Activated T-helper 17 cell treated with anti-CD3 and anti-CD28 coated beads, Interleukin-2, amount 50 U/mL, for 72 hours (primary cell): ENCODE data around the gene FRRS1L. TPM values are rescaled to one million over a fixed set of nuclear protein-coding genes. Genes with fewer than 3 reads are reported as not detected.
A peak's percentile ranks its signal among the peaks of the same experiment; 100 is the strongest.

Experiments
- ATAC-seq: fragments of 150-1000 bp; cut with Tn5 transposase; replicated peaks from 2 replicates; pipeline ENCODE4 v1.10.0; 2021; ENCODE audit warnings: mild to moderate bottlenecking, moderate library complexity
- H3K27ac Mint-ChIP-seq: one replicate; pipeline ENCODE4 v1.8.0; 2022; ENCODE audit warnings: mixed read lengths
- H3K27me3 Mint-ChIP-seq: one replicate; pipeline ENCODE4 v1.8.0; 2022; ENCODE audit warnings: mixed read lengths
- H3K36me3 Mint-ChIP-seq: one replicate; pipeline ENCODE4 v1.8.0; 2022; ENCODE audit warnings: low read depth, mild to moderate bottlenecking, mixed read lengths
- H3K4me1 Mint-ChIP-seq: one replicate; pipeline ENCODE4 v1.8.0; 2022; ENCODE audit warnings: mixed read lengths
- H3K4me3 Mint-ChIP-seq: one replicate; pipeline ENCODE4 v1.8.0; 2022; ENCODE audit warnings: mild to moderate bottlenecking, mixed read lengths
- H3K9me3 Mint-ChIP-seq: one replicate; pipeline ENCODE4 v1.8.0; 2022; ENCODE audit warnings: mixed read lengths
- total RNA-seq, 2 donors: library from RNA; stranded (reverse); gene quantifications; one replicate each; pipeline ENCODE4 v1.2.3, GENCODE V29; 2022

The FRRS1L gene, protein sequence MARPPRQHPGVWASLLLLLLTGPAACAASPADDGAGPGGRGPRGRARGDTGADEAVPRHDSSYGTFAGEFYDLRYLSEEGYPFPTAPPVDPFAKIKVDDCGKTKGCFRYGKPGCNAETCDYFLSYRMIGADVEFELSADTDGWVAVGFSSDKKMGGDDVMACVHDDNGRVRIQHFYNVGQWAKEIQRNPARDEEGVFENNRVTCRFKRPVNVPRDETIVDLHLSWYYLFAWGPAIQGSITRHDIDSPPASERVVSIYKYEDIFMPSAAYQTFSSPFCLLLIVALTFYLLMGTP
- total RNA-seq, result not detected

GRCh38 chr9:109166771-109167601 lies at the start of gene FRRS1L:
TSS of gene FRRS1L (minus strand) at chr9:109167249. CDS start at chr9:109167138, 111 bp downstream.
- no peak for ATAC-seq
- Mint-ChIP-seq H3K36me3 (no peaks in the 10 kb centered on the region), H3K27ac (no peak within 1 kb of the TSS), H3K4me1 (peaks cover 4% of the 10 kb centered on the region), H3K9me3 (peaks cover 5% of the 10 kb centered on the region), H3K4me3 (peak within 1 kb of the TSS; percentile 35), H3K27me3 (peaks cover 52% of the 10 kb centered on the region)

GRCh38 chr9:109214414-109214813 lies 47.4 kb upstream of the FRRS1L start:
- H3K27ac Mint-ChIP-seq, result no peak overlapping the region
- no peaks in the 10 kb centered on the region for H3K36me3 Mint-ChIP-seq
- no peaks in the 10 kb centered on the region for H3K9me3 Mint-ChIP-seq
- no peak overlapping the region for H3K4me3 Mint-ChIP-seq
- peaks cover 34% of the 10 kb centered on the region for H3K27me3 Mint-ChIP-seq
- H3K4me1 Mint-ChIP-seq, result no peaks in the 10 kb centered on the region
- no peak for ATAC-seq

DNA sequence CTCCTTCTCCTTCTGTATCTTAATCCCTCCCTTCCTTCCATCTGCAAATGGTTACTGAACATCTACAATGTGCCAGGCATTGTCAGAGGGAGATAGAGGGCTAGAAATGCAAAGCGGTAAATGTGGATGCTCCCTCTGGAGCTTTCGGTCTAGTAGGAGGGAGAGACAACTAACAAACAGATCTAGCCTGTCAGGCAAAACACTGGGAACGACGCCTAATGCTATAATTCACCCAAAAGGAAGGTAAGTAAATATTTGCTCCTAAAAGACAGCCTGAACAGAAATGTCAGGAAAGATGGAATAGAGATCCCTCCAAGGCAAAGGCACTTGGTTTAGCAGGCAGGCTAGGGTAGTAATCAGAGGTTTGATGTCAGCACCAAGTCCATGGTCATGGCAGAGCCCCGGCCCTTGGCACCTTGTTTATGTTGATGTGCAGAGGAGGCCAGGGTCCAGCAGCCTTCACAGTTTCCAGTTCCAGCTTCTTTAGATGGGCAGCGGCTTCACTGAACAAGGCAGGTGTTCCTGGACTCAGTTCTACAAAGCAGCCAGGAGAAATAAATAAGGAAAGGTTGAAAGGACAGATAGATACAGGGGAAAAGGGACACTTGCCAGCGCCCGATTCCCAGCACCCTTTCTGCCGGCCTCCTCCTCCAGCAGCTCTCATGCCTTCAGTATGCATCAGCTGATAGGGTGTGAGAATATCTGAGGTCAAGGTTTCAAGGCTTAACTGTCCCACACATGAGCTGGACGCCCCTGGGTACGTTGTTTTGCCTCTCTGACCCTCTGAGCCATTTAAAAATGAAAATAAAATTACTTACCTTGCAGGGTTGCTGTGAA lies 46.5 kb upstream of the FRRS1L start:
- ATAC-seq, result no peak
- Mint-ChIP-seq H3K4me3 (no peak overlapping the region), H3K4me1 (no peaks in the 10 kb centered on the region), H3K27me3 (peaks cover 35% of the 10 kb centered on the region), H3K9me3 (no peaks in the 10 kb centered on the region), H3K36me3 (no peaks in the 10 kb centered on the region), H3K27ac (no peak overlapping the region)

GRCh38 chr9:109212768-109213167 lies 45.7 kb upstream of the FRRS1L start:
- H3K36me3 Mint-ChIP-seq, result no peaks in the 10 kb centered on the region
- peaks cover 31% of the 10 kb centered on the region for H3K27me3 Mint-ChIP-seq
- ATAC-seq, result no peak
- no peak overlapping the region for H3K27ac Mint-ChIP-seq
- no peak overlapping the region for H3K4me3 Mint-ChIP-seq
- no peaks in the 10 kb centered on the region for H3K9me3 Mint-ChIP-seq
- H3K4me1 Mint-ChIP-seq, result no peaks in the 10 kb centered on the region

- Mint-ChIP-seq H3K27me3 (peaks cover 20% of the 10 kb centered on the region), H3K4me1 (no peaks in the 10 kb centered on the region), H3K9me3 (no peaks in the 10 kb centered on the region), H3K4me3 (no peak overlapping the region), H3K36me3 (no peaks in the 10 kb centered on the region), H3K27ac (no peak overlapping the region)
- ATAC-seq, result no peak
These were observed 39.6 kb upstream of the FRRS1L start for GRCh38 chr9:109206670-109207069.

GRCh38 chr9:109205526-109205925 lies 38.5 kb upstream of the FRRS1L start:
- Mint-ChIP-seq H3K27me3 (peaks cover 15% of the 10 kb centered on the region), H3K36me3 (no peaks in the 10 kb centered on the region), H3K9me3 (no peaks in the 10 kb centered on the region), H3K27ac (no peak overlapping the region), H3K4me3 (no peak overlapping the region), H3K4me1 (no peaks in the 10 kb centered on the region)
- ATAC-seq, result no peak

GRCh38 chr9:109203761-109204360 lies 36.8 kb upstream of the FRRS1L start:
- H3K27me3 Mint-ChIP-seq, result peaks cover 15% of the 10 kb centered on the region
- no peak overlapping the region for H3K4me3 Mint-ChIP-seq
- no peak for ATAC-seq
- no peaks in the 10 kb centered on the region for H3K9me3 Mint-ChIP-seq
- no peaks in the 10 kb centered on the region for H3K36me3 Mint-ChIP-seq
- H3K27ac Mint-ChIP-seq, result no peak overlapping the region
- H3K4me1 Mint-ChIP-seq, result no peaks in the 10 kb centered on the region

- Mint-ChIP-seq H3K27me3 (peaks cover 11% of the 10 kb centered on the region), H3K36me3 (no peaks in the 10 kb centered on the region), H3K4me3 (no peak overlapping the region), H3K9me3 (no peaks in the 10 kb centered on the region), H3K4me1 (no peaks in the 10 kb centered on the region), H3K27ac (no peak overlapping the region)
- ATAC-seq, result no peak
These were observed 32.6 kb upstream of the FRRS1L start for GRCh38 chr9:109199676-109200075.

GRCh38 chr9:109198736-109199382 lies 31.8 kb upstream of the FRRS1L start:
- H3K4me3 Mint-ChIP-seq, result no peak overlapping the region
- no peaks in the 10 kb centered on the region for H3K9me3 Mint-ChIP-seq
- no peaks in the 10 kb centered on the region for H3K36me3 Mint-ChIP-seq
- peak; percentile 42 for ATAC-seq
- H3K4me1 Mint-ChIP-seq, result no peaks in the 10 kb centered on the region
- H3K27me3 Mint-ChIP-seq, result peaks cover 10% of the 10 kb centered on the region
- H3K27ac Mint-ChIP-seq, result no peak overlapping the region

GRCh38 chr9:109193974-109194556 lies 27.0 kb upstream of the FRRS1L start:
- H3K9me3 Mint-ChIP-seq, result no peaks in the 10 kb centered on the region
- ATAC-seq, result no peak
- no peak overlapping the region for H3K27ac Mint-ChIP-seq
- H3K27me3 Mint-ChIP-seq, result peaks cover 3% of the 10 kb centered on the region
- H3K4me3 Mint-ChIP-seq, result no peak overlapping the region
- H3K36me3 Mint-ChIP-seq, result no peaks in the 10 kb centered on the region
- H3K4me1 Mint-ChIP-seq, result no peaks in the 10 kb centered on the region

GRCh38 chr9:109192732-109193361 lies 25.8 kb upstream of the FRRS1L start:
- Mint-ChIP-seq H3K36me3 (no peaks in the 10 kb centered on the region), H3K27ac (no peak overlapping the region)

DNA sequence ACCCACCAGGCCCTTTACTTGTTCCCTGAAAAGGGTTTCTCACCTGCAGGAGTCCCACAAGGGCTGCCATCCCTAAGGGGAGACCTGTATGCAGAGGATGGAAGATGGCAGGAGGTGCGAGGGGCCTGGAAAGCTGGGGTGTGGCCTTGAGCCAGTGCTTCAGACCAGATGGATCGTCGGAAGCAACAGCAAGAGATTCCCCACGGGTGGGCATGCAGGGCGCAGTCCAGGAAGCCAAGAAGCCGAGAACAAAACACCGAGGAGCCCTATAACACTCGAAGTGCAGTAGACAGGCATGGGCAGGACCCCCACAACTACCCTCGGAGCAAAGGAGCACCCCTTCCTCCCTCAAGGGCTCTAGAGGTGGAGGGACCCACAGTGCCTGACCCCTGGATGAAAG lies 24.7 kb upstream of the FRRS1L start:
- Mint-ChIP-seq H3K27ac (no peak overlapping the region), H3K27me3 (no peaks in the 10 kb centered on the region), H3K4me3 (no peak overlapping the region), H3K9me3 (no peaks in the 10 kb centered on the region), H3K4me1 (no peaks in the 10 kb centered on the region), H3K36me3 (no peaks in the 10 kb centered on the region)
- ATAC-seq, result no peak

More at GRCh38 chr9:109192732-109193361, 25.8 kb upstream of the FRRS1L start:
- Mint-ChIP-seq H3K4me1 (no peaks in the 10 kb centered on the region), H3K27me3 (no peaks in the 10 kb centered on the region), H3K9me3 (no peaks in the 10 kb centered on the region), H3K4me3 (no peak overlapping the region)
- no peak for ATAC-seq

GRCh38 chr9:109190151-109190550 lies 23.1 kb upstream of the FRRS1L start:
- no peaks in the 10 kb centered on the region for H3K27me3 Mint-ChIP-seq
- no peaks in the 10 kb centered on the region for H3K36me3 Mint-ChIP-seq
- no peaks in the 10 kb centered on the region for H3K4me1 Mint-ChIP-seq
- no peak overlapping the region for H3K4me3 Mint-ChIP-seq
- no peak for ATAC-seq
- H3K27ac Mint-ChIP-seq, result no peak overlapping the region
- no peaks in the 10 kb centered on the region for H3K9me3 Mint-ChIP-seq
